Measurements from ENCODE around the gene ARHGAP5.

Gene ARHGAP5

DNA sequence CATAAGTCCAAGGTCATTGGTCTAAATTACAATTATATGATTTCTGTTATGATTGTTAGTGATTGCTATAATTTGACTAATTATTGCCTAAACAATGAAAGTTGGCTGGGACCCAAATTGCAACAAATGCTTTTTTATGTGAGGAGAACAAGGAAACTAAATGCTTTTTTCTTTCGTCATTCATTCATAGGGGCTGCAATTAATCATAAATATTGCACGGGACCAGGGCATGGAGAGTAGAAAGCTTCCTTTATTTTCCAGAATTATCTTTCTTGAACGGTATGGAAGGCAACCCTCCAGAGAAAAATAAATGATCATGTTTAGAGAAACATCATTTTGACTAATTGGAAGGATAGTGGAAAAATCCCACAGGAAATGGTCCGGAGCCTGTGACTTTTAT lies 32.6 kb upstream of the ARHGAP5 start:
- H3K27ac ChIP-seq (ENCODE audit: low read depth, low read length): no peak overlapping the region
- H3K4me2 ChIP-seq (ENCODE audit: low read length): no peak overlapping the region
- no peaks in the 10 kb centered on the region for H4K20me1 ChIP-seq (ENCODE audit: control insufficient read depth, insufficient read depth, low read depth, low read length)
- H3K27me3 ChIP-seq (ENCODE audit: control insufficient read depth, low read length): peaks cover 8% of the 10 kb centered on the region; the same call in 1 of the 2 replicates
- no peaks in the 10 kb centered on the region for H3K9me2 ChIP-seq (replicated peaks; ENCODE audit: control insufficient read depth, low read length)
- no peaks in the 10 kb centered on the region for H3F3A ChIP-seq (ENCODE audit: control insufficient read depth, insufficient read depth)
- no peak overlapping the region for H3K4me3 ChIP-seq (ENCODE audit: low read length)
- H3K36me3 ChIP-seq (ENCODE audit: control insufficient read depth, low read length): no peaks in the 10 kb centered on the region
- H3K9me3 ChIP-seq (ENCODE audit: control insufficient read depth, insufficient read depth, low read length): no peaks in the 10 kb centered on the region
- TF ChIP-seq, protein P1, sequence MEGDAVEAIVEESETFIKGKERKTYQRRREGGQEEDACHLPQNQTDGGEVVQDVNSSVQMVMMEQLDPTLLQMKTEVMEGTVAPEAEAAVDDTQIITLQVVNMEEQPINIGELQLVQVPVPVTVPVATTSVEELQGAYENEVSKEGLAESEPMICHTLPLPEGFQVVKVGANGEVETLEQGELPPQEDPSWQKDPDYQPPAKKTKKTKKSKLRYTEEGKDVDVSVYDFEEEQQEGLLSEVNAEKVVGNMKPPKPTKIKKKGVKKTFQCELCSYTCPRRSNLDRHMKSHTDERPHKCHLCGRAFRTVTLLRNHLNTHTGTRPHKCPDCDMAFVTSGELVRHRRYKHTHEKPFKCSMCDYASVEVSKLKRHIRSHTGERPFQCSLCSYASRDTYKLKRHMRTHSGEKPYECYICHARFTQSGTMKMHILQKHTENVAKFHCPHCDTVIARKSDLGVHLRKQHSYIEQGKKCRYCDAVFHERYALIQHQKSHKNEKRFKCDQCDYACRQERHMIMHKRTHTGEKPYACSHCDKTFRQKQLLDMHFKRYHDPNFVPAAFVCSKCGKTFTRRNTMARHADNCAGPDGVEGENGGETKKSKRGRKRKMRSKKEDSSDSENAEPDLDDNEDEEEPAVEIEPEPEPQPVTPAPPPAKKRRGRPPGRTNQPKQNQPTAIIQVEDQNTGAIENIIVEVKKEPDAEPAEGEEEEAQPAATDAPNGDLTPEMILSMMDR (IDR thresholded peaks at IDR 0.05; ENCODE audit: low read depth, low read length, poor library complexity, severe bottlenecking): no peak
- no peak for TF ChIP-seq EZH2phosphoT487 (IDR thresholded peaks at IDR 0.05; ENCODE audit: borderline replicate concordance, low read length)
- no peaks in the 10 kb centered on the region for H3K79me2 ChIP-seq (ENCODE audit: control insufficient read depth, low read length)
- no peaks in the 10 kb centered on the region for H3K4me1 ChIP-seq (ENCODE audit: control insufficient read depth, low read length)

DNA sequence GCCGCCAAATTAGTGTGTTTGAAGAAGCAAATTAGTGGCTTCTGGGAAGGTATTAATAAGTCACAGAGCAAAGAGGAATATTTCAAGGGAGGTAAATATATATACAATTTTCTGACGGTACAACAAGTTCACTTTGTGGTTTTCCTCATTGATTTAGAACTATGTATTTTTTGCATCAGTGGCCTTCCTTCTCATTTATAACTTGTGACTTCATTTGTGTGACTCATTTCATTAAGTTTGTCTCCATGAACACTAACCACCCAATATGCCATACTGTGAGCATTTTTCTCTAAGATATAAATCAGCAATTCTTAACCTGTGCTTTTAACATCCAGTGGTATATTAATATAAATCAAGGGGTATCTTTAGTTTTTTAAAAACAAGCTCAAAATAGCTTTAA lies 29.3 kb upstream of the ARHGAP5 start:
- no peak overlapping the region for H3K4me3 ChIP-seq (ENCODE audit: low read length)
- H3K4me2 ChIP-seq (ENCODE audit: low read length): no peak overlapping the region
- no peaks in the 10 kb centered on the region for H3F3A ChIP-seq (ENCODE audit: control insufficient read depth, insufficient read depth)

DNA sequence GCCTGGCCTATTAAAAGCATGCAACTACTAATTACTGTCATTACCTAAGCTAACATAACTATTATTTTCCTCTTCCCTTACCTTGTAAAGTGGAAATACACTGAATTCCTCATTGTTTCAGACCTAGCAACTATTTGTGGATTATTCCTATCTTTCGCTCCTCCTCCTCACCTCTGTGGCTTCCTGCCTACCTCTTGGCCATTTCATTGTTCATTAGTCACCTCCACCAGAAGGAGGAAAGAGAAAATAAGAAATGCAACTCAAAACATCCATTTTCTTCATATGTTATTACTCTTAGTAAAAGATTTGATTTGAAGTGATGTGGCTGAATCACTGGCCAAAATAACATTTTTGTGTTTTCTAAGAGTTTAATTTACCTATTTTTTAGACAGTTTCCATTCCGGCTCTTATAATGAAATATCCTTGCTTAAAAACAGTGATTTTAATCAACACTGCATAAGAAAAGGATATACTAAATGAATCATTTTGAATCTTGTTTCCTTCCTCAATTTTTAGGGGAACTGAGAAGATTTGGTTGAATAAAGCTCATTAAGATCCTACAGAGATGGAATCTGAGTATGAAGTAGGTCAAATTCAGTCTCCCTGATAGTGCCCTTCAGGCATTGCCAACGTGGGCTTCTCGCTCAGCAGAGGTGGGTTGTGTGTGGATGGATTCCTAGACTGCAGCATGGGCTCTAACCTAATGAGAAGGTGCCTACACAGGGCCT lies 27.6 kb upstream of the ARHGAP5 start:
- TF ChIP-seq, protein P1 (IDR thresholded peaks at IDR 0.05; ENCODE audit: low read depth, low read length, poor library complexity, severe bottlenecking): no peak
- no peak for TF ChIP-seq EZH2phosphoT487 (IDR thresholded peaks at IDR 0.05; ENCODE audit: borderline replicate concordance, low read length)
- Histone ChIP-seq H3K4me1 (ENCODE audit: control insufficient read depth, low read length) (no peaks in the 10 kb centered on the region), H3K4me2 (ENCODE audit: low read length) (no peak overlapping the region), H4K20me1 (ENCODE audit: control insufficient read depth, insufficient read depth, low read depth, low read length) (no peaks in the 10 kb centered on the region), H3K9me2 (replicated peaks; ENCODE audit: control insufficient read depth, low read length) (no peaks in the 10 kb centered on the region), H3K9me3 (ENCODE audit: control insufficient read depth, insufficient read depth, low read length) (no peaks in the 10 kb centered on the region), H3K4me3 (ENCODE audit: low read length) (no peak overlapping the region), H3K27ac (ENCODE audit: low read depth, low read length) (no peak overlapping the region), H3K36me3 (ENCODE audit: control insufficient read depth, low read length) (no peaks in the 10 kb centered on the region), H3K27me3 (ENCODE audit: control insufficient read depth, low read length) (no peaks in the 10 kb centered on the region), H3F3A (ENCODE audit: control insufficient read depth, insufficient read depth) (no peaks in the 10 kb centered on the region), H3K79me2 (ENCODE audit: control insufficient read depth, low read length) (no peaks in the 10 kb centered on the region)

More for the DNA sequence above, 29.3 kb upstream of the ARHGAP5 start:
- Histone ChIP-seq H3K4me1 (ENCODE audit: control insufficient read depth, low read length) (no peaks in the 10 kb centered on the region), H3K9me3 (ENCODE audit: control insufficient read depth, insufficient read depth, low read length) (no peaks in the 10 kb centered on the region), H3K36me3 (ENCODE audit: control insufficient read depth, low read length) (no peaks in the 10 kb centered on the region), H3K27me3 (ENCODE audit: control insufficient read depth, low read length) (peaks cover 3% of the 10 kb centered on the region; the same call in 1 of the 2 replicates), H3K79me2 (ENCODE audit: control insufficient read depth, low read length) (no peaks in the 10 kb centered on the region), H3K9me2 (replicated peaks; ENCODE audit: control insufficient read depth, low read length) (no peaks in the 10 kb centered on the region), H3K27ac (ENCODE audit: low read depth, low read length) (no peak overlapping the region), H4K20me1 (ENCODE audit: control insufficient read depth, insufficient read depth, low read depth, low read length) (no peaks in the 10 kb centered on the region)
- TF ChIP-seq, protein P1 (IDR thresholded peaks at IDR 0.05; ENCODE audit: low read depth, low read length, poor library complexity, severe bottlenecking): no peak
- TF ChIP-seq EZH2phosphoT487 (IDR thresholded peaks at IDR 0.05; ENCODE audit: borderline replicate concordance, low read length): no peak

Data from DOHH2 (cell line).